Activated T-helper 1 cell treated with Interleukin-2 at 50 U/mL for 16 hours (primary cell): Measurements from ENCODE around the gene DOCK2.

Experiments
- DNase-seq: peaks from one replicate; pipeline ENCODE4 v3.0.0-alpha.2; 2020; ENCODE audit warnings: low read depth

DOCK2 gene

DNA sequence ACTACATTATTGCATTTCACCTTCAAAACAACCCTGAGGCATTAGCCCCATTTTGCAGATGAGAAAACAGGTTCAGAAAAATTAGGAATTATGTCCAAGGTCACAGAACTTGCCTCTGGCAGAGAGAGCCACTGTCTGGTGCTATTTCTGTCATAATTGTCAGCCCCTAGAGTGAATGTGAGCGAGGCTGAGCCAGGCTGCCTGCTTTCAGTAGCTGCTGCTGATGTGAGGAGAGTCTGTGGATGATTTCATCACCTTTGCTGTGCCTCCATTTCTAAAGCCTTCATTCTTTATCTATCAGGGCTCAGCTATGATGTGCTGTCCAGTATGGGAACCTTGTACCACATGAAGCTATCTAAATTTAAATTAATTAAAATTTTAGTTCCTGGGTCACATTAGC is 271.8 kb downstream of the DOCK2 start:
- no peak for DNase-seq

DNA sequence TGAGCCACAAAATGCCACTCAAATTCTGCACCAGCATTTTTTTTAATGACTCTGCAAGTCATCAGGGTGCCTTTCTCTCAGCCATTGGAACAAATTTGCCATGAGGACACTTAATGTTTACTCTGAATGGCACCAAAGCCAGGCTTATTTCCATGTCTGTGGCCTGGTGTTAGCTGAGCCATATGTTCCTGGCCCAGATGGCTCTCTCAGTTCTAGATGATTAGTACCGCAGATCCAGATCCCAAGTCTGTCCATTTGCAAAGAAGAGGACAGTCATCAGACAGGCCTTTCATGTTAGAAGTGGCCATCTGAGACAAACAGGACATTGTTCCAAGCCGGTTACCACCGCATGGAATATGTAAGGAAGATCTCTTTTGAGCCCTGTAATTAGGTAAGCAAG is 272.9 kb downstream of the DOCK2 start:
- no peak for DNase-seq

GRCh38 chr5:169910393-169910792 is 273.3 kb downstream of the DOCK2 start:
- DNase-seq = no peak

- DNase-seq = no peak
Measured at GRCh38 chr5:169911448-169912212, 274.6 kb downstream of the DOCK2 start.

- DNase-seq = no peak
Measured at GRCh38 chr5:169913479-169913878, 276.4 kb downstream of the DOCK2 start.

- no peak for DNase-seq
Measured at GRCh38 chr5:169914766-169915165, 277.7 kb downstream of the DOCK2 start.

DNA sequence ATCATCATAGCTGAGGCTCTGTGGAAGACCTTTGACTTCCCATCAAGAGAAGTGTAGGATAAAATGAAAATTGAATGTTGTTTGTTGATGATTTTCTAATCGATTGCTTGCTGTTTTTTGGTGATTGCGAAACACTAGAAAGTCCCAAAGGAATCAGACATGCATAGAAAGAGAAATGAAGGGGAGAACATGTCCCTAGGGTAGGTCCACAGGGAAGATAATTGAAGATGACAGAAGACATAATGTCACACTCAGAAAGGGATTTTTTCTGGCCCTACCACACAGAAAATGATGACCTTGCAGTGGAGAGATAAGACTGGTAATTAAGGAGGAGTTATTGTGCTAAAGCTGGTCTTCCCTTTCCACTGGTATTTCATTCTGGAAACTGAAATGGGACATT is 280.4 kb downstream of the DOCK2 start:
- no peak for DNase-seq

DNA sequence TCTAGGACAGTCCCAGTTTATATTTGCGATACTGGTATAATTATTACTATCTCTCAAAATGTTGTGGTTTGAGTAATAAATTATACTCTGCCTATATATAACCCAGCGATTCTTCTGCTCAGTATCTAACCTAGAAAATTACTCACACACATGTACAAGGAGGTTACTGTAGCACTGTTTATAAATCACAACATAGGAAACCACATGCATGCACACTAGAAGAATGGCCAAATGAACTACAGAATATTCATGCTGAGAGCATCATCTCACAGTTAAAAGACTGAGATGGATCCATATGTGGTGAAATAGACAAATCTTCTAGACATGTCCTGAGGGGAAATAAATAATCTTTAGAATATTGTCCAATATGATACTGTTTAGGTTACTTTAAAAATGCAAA is 281.2 kb downstream of the DOCK2 start:
- DNase-seq = no peak

DNA sequence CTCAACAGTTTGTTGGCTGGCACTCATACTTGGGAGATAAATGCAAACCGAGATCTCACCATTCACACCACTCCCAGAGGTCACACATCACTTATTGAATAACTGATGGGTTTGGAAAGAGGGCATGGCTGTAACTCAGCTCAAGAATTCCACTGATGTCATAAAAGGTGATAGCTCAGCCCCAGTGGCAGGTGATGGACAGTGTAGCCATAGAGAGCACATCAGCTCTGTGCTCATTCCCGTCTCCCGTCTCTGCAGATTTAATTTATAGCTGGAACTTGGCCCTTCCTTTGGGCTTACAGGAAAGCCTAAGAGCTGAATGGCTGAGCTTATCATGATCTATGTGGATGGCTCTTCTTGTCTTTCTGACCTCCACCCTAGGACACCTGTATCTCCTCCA is 283.4 kb downstream of the DOCK2 start:
- no peak for DNase-seq

DNA sequence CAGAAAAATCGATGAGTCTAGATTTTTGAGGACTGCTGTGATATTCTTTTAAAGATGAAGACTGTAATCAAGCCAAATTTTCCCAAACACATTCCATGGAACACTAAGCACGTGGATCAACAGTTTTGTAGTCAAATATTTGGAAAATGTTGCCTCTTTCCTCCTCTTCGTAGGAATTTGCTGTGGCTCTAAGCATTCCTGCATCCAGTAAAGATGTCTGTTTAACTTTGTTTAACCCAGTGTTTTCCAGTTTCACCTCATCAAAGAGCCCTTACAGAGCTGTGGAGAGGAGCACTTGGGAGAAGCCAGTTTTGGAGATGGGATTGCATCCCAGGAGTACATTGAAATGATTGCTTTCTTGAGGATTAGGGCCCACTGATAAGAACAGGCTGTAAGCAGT is 284.3 kb downstream of the DOCK2 start:
- no peak for DNase-seq

DNA sequence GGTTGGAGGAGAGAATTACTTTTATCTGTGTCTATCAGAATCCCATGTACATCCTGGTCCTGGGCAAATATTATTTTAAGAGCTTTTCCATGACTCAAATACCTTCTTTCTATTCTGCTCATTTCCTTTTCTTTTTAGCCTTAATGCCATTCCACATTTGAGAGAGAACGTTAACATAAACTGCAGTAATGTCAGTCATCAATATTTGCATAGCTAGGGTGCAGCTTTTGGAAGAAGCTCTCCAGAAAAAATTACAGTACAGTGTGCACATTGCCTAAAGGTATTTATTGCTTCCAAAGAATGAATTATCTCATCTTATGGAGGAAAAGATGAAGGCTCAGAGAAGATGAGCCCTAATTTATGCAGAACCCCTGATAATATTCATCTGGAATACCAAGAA is 284.9 kb downstream of the DOCK2 start:
- no peak for DNase-seq

GRCh38 chr5:169922474-169922873 is 285.4 kb downstream of the DOCK2 start:
- DNase-seq = no peak

DNA sequence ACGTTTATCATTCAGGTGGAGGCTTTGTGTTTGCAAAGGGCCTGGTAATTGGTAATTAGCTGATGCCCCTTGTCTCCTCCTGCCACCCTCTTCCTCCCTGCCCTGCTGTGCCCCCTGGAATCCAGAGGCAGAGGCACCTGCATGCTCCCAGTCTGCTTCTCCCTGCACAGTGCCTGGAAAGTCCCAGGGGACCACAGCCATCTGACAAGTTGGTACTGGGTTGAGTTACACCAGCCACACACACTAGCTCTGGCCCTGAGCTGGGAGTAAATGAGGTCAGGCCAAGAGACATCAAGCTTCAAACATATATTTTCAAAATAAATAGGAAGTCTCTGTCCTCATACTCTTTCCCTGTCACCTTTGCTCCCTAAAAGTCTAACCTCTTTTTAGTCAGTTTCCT is 286.9 kb downstream of the DOCK2 start:
- DNase-seq = no peak

- DNase-seq = no peak
Measured at GRCh38 chr5:169933127-169933526, 296.1 kb downstream of the DOCK2 start.

DNA sequence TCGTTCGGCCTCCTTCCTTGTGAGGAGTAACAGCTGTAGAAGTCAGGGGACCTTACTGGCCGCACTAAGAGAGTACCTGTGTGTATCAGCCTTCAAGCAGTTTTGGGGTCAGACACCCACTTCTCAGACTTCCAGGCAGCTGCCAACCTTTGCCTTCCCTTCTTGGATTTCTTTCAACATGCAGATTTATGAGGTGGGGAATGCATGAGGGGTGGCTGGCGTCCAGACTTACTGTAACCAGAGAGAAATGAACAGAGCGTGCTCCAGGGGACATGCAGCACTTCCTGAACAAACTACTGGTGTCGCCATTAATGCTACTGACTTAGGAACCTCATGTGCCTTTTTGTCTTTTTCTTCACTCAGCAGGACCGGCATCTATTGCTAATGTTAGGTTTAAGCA is 296.5 kb downstream of the DOCK2 start:
- DNase-seq = no peak

DNA sequence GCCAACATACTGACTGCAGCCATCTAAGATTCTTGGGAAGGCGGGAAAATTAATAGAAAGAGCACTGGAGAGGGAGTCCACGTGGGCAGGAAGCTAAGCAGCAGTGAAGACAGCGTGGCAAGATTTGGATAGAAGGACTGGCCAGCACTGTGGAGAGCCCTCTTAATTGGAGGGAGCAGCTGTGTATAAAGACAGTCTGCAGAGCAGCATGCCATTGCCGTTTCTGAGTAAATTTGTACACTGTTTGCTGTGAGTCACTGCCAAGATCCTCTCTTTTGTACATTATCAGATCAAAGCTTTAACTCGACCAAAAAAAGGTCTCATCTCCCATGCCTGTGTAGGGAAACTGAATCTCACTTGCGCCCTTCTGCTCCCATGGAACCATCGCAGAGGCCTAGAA is 297.9 kb downstream of the DOCK2 start:
- DNase-seq = no peak

DNA sequence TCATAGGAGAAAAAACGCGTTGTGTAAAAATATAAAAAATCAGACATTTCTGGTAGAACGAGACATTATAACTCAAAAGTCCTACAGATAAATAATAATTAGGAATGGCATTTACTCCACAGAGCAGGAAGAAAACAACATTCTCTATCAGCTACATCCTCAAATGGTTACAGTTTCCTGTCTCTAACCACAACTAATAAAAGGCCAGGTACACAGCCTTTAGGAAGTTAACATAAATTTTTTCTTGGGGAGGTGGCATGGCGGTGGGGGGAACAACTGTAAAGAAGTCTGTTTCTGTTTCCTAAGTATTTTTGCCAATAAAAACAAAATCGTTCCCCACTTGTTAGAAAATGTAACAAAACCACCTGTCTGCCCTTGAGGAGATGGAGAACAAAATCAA is 298.7 kb downstream of the DOCK2 start:
- no peak for DNase-seq

GRCh38 chr5:169938439-169938838 is 301.4 kb downstream of the DOCK2 start:
- no peak for DNase-seq

- no peak for DNase-seq
Measured at GRCh38 chr5:169939731-169940130, 302.7 kb downstream of the DOCK2 start.

DNA sequence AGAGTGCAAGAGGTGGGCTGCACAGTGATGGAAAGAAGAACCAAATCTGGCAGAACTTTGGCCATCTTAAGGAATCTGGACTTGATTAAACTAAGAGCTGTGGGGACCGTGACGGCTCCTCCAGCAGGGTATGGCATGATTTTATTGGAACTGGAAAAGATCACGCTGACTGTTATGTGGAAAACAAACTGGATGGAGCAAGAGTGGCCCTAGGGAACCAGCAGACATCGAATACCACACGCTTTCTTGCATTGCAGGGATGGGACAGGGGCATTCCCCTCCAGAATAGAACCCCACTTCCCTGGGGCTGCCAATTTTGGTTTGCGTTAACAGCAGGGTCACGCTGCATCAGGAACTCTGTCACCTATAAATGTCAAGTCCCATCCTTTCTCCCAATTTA is 304.5 kb downstream of the DOCK2 start:
- DNase-seq = no peak

DNA sequence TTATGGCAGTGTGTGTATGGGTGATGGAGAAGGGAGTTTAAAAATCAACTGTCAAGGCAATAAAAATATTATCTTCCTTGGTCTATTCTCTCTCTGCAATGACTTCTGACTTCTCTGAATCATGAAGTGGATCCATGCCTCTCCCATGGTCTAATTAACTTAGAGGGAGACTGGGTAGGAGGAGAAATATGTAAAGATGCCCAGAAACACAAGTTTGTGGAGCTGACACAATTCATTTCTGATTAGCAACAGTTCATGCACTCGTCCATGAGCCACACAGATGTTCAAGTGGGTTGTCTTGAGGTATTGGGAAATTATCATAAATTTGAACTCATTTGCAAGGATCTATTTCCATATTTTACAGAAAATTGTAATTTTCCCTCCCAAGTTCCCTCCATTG is 305.1 kb downstream of the DOCK2 start:
- DNase-seq = no peak

DNA sequence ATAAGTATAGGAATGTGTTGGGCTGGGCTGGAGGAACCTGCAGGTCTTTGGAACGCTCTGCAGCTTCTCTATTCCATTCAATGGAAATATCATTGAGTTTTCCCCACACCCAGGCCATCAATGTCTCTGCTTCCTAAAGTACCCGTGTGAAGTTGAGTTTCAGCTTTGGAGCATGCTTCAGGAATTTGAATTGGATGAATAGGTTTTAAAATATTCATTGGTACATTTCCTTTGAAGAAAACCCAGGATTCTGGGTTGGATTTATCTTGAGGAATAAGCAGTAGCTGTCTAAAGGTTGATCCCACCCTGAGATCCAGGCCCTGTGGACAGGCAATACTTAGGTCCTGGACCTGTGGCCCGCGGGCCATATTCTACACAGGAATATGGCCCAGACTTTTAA is 306.0 kb downstream of the DOCK2 start:
- DNase-seq = no peak

DNA sequence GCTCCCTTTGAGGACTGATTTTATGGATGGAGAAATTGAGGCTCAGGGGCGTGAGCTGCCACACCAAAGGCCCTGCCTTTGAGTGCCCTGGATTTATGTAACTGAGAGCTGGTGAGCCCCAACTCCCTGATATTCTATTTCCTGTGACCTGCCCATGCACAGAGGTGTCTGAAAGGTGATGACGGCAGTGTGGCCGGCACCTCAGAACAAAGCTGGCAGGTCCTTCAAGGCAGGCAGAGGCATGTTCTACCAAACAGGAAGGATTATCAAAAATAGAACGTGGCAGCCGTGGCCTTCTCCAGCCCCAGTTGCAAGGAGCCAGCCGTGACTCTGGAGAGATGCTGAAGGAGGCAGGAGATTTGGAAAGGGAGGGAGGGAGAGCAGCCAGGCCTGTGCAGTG is 307.0 kb downstream of the DOCK2 start:
- no peak for DNase-seq

DNA sequence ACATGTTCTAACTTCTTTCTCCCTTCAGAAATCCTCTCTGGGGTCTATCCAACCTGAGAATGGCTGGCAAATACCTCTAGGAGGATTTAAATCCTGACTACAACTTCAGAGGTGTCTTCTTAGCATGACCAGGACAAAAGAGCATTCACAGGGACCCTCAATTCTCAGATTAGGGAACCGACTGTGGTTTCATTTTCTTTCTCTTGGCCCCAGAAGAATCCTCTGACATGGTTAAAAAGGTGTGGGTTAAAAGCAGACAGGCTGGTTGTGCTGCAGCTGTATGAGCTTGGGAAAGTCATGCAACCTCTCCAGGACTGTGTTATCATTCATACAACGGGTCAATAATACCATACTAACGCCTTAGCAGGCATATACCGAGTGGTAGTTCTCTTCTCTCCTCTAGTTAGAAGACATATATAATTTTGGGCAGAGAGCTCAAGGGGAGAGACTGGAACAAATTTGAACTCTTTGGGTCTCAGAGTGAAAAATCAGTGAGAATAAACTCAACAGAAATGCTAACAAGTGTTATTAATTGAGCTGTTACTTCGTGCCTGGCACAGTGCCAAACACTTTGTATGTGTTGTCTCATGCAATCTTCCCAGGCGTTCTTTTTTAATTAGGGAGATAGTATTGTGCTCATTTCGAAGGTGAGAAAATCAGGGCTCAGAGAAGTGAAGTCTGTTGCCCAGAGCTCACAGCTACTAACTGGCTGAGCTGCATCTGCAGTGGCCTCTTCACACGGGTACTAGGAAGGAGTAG is 308.0 kb downstream of the DOCK2 start:
- DNase-seq = no peak
